Activated naive CD8-positive, alpha-beta T cell treated with anti-CD3 and anti-CD28 coated beads, Interleukin-2, amount 50 U/mL, for 16 hours (primary cell): ENCODE measurements around the gene CNIH3.

Experiments used
- DNase-seq: peaks from one replicate; pipeline ENCODE4 v3.0.0-alpha.2; 2020; ENCODE audit warnings: low read depth, low spot score

The CNIH3 gene

DNA sequence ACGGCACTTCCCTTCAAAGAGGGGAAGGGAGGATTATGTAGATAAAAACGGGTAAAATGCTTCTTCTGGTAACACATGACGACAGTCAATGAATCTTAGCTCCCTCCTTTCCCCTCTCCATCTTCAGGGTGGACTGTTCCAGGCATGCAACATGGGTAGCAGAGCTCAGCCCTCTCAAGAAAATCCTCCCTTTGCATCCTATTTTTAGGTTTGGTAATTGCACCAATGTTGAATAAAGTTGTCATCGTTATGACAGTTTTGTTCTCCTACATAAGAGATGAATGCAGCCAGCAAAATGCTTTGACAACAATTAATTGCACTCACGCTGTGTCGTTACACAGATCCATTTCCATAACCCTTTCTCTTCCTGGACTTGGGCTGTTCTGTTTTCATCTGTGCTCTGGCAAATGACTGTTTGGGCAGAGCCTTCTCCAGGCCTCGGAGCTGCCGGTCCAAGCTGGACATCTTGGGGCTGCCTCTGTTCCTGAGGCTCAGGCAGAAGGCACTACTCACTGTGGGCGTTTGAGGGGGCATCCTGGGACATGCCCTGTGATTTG, 127.6 kb downstream of the CNIH3 start:
- DNase-seq = no peak

DNA sequence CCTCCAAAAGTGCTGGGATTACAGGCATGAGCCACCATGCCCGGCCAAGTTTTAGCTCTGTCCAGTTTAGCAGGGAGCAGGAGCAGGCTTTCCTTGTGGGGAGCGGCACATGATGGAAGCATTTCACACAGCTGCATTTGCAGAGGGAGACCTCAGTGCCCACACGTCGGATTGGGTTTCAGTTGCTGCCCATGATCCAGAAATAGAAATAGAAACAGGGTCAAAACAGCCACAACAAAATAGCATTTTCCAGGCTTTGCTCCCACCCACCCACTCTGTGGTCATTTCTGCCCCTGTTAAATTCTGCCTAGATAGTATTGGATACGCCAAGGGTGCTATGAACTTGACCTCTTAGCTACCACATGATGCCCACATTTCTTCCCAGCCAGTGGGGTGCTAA, 128.4 kb downstream of the CNIH3 start:
- no peak for DNase-seq

DNA sequence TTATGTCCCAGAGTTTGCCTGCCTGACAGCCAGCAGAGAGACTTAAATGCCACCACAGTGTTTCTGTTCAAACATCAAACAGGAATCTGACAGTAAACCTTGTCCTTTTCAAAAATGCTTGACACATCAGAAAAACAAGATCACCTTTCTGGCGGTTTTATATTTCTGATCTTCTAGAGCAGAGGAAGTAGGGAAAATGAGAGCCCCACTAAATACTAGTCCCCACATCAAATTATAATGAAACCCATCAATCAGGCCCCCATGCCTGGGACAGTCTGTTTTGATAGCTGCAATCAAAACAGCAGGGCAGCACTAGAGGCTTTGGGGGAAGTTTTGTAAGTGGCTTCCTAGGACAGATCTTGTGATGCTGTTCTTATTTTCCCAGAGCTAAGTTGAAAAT, 129.3 kb downstream of the CNIH3 start:
- DNase-seq = no peak

DNA sequence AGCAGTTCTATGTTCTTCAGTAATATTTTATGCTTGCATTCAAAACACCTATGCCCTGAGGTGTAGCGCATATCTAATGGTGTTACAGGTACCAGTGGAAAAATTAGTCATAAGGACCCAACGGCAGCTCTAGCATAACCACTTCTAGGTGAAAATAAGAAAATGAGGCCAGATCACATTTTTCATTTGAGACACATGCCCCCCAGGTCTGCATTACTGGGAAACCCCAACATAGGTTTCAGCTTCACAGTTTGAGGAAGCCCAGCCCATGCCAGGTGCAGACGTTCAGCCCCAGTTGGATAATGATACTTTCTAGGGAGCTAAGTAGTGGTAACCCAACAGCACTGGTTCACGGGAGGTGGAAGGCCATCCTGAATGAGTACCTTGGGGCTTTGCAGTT, 129.8 kb downstream of the CNIH3 start:
- DNase-seq = no peak

DNA sequence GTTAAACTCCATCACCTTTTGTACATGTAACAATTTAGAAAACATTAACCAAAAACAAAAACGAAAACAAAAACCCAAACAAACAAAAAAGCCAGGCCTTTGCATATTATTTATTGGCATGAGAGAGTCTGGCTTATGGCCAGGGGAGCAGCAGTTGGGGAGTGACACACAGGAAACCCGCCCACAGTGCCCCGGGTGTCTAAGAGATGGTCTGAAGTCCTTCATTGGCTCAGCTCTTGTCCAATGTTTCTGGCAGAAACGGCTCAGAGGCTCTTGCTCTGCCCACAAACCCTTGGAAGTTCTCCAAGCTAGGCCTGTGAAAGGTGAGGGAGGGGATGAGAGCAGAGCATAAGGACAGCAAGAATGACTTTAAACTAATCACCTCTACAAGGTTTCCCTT, 131.5 kb downstream of the CNIH3 start:
- DNase-seq = no peak

DNA sequence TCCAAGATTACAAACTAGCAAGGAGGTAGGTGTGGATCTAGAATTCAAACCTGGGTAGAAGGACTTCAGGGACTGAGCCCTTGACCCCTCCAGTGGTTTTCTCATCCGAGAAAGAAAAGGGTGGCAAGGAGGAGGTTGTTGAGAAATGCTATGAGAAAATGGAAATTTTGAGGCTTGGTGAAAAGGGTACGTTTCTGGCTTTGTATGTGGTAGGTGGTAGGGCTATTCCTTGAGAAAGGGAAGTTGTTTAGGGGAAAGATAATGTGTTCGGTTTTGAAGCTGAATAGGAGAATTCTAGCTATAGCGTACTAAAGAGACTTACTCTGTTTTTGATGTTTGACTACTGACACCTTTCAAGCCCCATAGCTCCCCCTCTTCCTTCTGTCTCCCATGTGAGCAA, 133.8 kb downstream of the CNIH3 start:
- DNase-seq = no peak

DNA sequence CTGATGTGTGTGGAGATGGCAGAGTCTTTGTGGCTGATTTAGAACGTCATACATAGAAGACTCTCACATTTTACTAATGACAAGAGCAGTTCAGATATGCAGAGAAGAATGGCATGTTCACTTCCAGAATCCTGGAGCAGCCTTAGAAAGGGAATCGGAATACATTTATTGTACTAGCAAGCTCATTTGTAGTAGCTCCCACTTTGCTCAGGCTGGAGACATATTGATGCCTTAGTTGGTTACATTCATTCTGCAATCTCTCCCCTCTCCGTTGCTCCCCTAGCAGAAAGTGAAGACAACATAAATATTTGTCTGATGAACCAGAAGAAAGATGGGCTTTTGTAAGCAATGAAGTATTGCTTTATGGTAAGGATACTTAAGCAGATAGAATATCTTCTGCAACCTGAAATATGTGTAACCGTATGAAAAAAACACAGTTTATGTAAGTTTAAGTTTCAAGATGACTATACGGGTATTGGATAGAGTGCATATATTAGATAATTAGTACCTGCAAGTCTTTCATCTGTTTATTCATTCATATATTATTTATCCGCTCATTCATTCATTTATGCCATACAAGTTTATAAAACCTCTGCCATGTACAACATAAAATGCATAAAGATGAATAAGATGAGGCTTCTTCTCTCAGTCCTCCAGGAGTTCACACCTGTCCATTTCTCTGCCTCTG, 135.7 kb downstream of the CNIH3 start:
- no peak for DNase-seq

DNA sequence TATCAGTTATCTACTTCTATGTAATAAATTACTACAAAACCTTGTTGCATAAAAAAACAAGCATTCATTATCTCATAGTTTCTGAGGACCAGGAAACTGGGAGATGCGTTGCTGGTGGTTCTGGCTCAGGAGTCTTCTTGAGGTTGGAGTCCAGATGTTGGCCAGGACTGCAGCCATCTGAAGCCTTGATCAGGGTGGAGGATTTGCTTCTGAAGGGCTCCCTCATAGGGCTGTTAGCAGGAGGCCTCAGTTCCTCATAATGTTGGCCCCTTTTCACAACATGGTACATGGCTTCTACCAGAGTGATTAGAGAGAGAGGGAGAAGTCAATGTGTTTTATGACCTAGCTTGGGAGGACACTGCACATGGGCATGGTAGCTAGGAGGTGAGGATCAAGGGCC, 137.4 kb downstream of the CNIH3 start:
- DNase-seq = no peak

DNA sequence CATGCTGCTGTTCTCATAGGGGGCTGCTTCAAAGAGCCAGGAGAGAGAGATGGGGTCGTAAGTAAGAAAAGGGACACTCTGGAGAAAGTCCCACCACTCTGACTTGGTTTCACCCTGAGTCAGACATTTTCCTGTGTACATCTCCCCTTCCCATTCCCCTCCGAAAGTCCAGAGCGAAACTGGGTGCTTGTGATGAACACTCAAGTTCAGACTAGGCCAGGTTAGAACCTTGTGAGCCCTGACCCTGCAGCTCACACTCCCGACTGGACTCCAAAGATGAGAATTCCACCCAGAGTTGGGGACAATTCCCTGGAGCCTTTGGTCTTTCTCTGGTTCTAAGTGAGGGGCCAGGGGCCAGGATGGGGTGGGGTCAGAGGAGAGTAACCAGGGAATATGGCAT, 139.5 kb downstream of the CNIH3 start:
- no peak for DNase-seq

DNA sequence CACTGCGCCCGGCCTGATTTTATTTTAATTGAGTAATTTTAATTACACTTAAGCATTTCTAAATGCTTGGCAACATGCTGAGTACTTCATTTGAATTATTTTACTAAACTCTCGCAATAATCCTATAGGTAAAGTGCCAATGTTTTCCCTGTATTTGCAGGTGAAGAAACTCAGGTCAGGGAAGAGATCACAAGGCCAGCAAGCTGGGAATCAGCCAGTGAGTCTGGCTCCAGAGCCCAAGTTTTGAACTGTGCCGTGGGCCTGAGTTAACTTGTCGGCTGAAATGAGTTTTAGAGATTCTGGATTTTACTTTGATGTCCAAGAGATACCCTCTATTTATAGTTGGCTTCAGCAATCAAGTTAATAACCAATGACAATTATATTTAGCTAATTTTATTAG, 141.4 kb downstream of the CNIH3 start:
- no peak for DNase-seq

DNA sequence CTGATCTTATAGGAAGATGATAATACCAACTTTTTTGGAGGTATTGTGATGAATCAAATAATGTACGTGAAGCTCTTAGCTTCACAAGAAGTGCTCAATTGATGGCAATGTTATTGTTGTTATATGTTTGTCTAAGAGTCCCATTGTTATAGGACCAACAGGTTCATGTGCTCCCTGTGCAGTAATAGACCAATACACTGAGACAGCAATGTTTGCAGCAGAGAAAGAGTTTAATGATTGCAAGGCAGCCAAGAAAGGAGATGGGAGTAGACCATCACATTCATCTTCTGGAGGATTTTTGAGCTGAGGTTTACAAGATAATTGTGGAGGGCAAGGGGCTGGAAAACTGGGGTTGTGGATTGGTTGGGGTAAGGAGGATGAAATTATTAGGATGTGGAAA, 143.0 kb downstream of the CNIH3 start:
- DNase-seq = no peak

DNA sequence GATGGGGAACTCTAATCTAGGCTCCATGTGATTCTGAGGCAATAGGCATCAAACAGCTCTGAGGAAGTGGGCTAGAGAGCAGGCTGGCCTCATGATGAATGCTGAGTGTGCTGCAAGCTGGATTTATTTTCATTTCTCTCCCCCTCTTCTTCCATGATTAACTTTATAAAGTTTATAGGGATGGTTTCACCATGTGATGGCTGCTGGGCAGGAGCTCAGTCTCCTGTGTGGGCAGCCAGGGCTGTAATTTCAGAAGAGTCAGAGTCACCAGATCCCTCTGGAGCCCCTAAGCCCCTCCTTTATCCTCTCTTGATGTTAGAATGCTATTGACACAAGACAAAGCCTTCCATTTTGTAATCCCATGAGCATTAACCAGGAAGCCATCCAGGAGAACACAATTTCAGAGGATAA, 143.6 kb downstream of the CNIH3 start:
- DNase-seq = no peak

DNA sequence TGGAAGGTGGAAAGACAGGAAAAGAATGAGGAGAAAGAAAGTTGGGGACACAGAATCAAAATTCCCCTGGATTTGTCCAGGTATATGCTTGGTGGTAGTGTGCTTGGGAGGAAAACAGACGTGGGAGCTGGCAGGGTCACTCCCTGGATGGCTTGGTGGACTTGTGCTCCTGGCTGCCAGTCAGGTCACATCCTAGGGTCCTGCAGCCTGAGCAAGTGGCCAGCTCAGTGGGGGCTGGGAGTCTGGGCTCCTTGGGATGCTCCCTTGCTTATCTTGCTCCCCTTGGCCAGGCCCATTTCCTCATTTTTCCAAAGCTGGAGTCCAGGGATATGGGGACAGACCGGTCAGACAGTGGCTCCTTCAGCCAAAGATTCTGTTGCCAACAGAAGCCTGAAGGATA, 144.0 kb downstream of the CNIH3 start:
- DNase-seq = no peak

DNA sequence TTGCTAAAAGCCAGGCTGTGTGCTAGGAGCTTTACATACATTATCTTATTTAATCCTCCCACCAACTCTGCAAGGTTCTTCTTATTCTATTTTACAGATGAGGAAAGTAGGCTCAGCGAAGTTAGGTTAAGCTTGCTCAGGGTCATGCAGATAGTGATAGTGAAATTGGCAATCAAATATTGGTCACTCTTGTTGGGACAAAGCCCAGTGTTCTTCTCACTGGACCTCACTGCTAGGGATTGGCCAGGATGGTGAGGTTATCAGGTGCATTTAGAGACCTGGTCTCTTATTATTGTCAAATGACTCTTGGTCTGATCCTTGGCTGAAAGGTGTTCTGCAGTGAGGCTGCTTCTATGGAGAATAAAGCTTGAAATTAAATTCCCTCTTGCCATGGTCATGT, 145.1 kb downstream of the CNIH3 start:
- DNase-seq = no peak

DNA sequence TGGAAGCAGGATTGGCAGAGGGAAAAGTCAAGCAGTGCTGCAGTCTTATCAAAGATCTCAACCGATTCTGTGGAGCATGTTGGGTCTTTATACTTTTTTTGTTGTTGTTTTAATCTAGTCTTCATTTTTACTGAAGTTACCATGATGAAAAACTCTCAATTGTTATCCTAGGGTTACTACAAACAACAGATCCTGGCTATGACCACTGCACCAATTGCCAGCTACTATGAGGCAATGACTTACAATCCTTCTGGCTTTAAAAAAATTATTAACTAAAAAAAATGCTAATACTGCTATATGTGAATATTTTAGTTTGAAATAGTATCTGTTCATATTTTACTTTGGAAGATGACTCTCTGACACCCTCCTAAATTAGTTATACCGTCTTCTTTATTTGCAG, 145.9 kb downstream of the CNIH3 start:
- no peak for DNase-seq

DNA sequence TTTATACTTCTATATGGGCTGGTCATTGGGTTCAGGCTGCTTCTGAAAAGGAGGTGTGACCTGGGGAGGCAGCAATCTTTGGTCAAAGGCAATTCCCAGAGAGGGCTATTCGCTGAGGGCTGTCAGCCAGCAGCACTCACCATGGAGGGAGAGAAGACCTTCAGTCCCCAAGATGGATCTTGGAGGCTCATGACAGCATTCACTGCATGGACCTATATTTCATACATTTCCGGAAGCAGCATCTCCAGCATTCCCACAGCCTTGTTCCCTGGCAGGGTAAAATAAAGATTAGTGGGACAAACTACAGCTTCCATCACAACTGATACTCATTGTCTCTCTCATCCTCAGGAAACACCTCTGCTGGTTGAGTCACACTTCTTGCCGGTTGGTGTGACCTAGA, 146.6 kb downstream of the CNIH3 start:
- no peak for DNase-seq

DNA sequence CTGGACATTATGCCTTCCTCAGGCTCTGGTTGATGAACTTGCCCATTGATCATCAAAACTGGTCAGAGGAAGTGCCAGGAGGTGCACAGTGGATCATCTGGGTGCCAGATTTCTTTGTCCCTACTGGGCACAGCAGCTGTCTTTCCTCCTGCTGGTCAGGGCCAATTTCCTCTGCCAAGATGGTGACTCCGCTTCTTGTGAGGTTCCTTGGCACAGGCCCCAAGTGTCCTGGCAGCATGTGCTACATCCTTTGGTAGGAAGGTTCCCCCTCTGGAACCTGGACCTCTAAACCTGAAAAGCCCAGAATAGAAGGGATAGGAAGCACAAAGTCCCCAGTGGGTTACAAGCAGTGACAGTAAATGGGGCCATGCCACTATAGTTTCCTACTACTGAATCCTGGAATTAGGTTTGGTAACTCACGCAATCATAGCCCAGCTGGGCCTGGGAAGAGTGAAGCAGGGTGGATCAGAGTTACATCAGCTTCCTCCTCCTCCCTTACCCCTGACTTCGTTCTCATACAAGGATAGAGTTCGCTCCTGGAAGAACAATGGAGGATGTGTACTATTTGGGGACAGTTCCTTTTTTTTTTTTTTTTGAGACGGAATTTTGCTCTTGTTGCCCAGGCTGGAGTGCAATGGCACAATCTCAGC, 147.1 kb downstream of the CNIH3 start:
- DNase-seq = no peak

DNA sequence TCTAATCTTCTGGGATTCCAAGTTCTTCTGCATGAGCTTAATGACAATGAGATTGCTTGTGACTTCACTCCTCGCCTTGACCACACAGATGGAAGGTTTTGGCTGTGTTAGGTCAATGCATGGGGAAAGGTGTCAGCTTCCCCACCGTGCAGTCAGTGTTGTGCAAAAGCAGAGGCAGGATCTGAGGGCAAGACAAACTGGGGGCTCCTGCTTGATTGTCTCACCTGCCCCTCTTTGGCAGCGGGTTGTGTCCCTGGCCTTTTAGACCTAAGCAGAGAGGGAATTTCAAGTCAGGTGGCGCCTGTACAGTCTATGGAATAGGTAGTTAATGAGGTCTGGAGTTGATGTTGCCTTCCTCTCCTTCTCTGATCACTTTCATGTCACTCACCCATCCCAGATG, 150.1 kb downstream of the CNIH3 start:
- DNase-seq = no peak

DNA sequence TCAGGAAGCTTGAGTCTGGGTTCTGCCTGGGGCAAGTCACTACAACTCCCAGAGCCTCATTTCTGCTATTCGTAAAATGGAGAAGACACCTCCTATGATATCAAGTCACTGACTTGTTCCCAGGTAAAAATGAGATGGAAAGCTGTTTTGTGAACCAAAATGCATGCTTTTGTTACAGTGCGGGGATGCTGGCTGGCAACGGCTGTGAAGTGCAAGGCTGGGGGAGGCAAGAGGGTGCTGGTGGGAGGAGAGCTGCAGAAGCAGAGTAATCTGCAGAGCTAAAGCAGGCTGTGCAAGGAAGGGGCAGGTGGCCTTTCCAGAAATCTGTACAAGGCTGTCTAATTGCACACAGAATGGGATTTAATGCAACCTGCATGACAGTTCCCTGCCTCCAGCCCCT, 150.9 kb downstream of the CNIH3 start:
- DNase-seq = no peak

DNA sequence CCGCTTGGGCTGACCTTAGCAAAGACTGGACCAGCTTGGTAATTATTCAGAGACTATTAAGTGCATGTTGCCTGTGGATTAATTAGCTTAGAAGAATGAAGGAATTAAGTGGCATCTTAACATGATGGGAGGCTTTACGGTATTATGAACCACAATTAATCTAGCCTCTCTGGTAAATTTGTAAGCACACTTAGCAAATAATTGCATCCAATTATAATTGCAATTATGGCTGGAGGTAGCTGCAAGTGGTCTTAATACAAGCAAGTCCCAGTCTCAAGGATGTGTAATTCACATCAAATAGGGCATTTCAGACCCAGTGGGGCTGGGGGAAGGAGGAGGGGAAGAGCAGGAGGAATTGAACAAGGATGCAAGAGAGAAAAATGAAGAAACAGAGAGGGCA, 151.6 kb downstream of the CNIH3 start:
- DNase-seq = no peak

DNA sequence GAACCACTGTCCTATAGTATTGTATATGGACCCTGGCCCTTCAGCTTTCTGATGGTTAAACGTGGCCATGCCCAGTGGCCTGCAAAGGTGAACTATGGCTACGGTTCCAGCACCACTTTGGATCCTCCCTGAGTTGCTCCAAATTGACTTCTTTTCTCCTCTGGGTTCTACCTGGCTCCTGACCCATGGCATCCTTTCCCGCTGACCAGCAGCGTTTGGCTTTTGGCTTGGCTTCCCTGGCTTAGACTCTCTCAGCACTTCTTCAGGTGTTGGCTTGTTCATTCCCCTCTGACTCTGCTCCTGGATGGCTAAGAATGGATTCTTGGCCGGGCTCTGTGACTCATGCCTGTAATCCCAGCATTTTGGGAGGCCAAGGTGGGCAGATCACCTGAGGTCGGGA, 152.9 kb downstream of the CNIH3 start:
- DNase-seq = no peak

DNA sequence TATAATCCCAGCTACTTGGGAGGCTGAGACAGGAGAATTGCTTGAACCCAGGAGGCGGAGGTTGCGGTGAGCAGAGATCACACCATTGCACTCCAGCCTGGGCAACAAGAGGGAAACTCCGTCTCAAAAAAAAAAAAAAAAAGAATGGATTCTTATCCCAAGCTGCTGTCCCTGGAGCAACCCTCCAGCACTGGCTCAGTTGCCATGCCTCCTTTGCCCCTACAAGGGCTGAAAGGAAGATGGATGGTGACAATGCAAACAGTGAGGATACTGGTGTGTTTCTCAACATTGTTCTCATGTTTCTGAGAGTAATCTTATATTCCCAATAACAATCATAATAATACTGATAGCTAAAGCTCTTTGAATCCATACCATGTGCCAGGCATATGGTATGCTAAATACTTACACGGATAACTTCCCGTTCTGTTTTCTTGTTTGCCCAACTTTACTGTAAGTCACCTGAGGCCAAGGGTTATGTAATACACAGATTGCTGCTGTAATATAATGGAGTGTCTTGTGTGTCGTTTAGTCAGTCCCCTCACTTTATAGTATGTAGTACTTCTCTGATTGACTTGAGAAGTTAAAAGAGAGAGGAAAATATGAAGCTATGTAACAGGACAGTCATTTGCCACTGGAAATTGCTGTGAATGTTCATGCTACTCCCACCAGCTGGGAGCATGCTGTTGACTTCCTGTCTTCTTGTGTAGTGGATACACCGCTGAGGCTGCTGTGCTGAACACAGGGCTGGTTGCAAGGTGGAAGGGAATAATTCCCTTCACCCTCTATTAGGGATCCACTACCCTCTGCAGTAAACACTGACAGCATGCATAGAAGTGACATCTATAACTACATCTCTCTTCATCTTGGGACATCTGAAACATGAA, 153.6 kb downstream of the CNIH3 start:
- no peak for DNase-seq

DNA sequence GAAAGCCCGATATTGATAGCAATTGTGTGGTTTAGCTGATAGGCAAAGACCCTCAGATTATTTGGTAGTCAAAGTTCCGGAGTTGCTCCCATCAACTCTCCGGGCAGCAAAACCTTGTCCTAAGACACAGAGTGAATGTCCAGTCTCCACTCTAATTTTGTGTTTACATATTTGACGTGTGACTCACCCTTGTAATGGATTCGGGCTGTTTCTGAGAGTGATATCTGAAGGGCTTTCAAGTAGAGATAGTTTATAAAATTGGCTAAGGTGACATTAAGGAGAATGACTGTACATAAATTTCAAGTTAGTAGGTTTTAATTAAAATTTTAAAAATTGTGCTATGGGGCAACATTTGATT, 154.2 kb downstream of the CNIH3 start:
- no peak for DNase-seq
